H1 (cell line): ENCODE data around the gene KCTD3.

Source experiments
- CBX5 ChIP-seq: fragments of 300-800, 300-1000 bp; sonication (generic); IDR thresholded peaks from 2 replicates; pipeline ENCODE4 v1.7.1; 2016; ENCODE audit warnings: antibody characterized with exemption, low read length, low read depth
- CBX8 ChIP-seq: fragments of 300-800, 300-1000 bp; sonication (generic); IDR thresholded peaks from 2 replicates; pipeline ENCODE4 v1.7.1; 2016; ENCODE audit warnings: low read depth, low read length, borderline replicate concordance
- CREB1 ChIP-seq: IDR thresholded peaks from 2 replicates; pipeline ENCODE4 v1.6.1; 2012; ENCODE audit warnings: inconsistent platforms
- EP300 ChIP-seq, 2 experiments: IDR thresholded peaks; 1 replicate in 1 of 2; 2 replicates in 1 of 2; pipeline ENCODE4 v1.6.1; 2011 to 2012; ENCODE audit warnings: low read depth in 2 of 2, low read length in 2 of 2, mild to moderate bottlenecking in 2 of 2, borderline replicate concordance in 1 of 2, inconsistent platforms in 1 of 2, moderate library complexity in 1 of 2
- EZH2 ChIP-seq: fragments of 200-600 bp; sonication (generic); IDR thresholded peaks from 2 replicates; pipeline ENCODE4 v1.7.1; 2012; ENCODE audit warnings: low read depth, mild to moderate bottlenecking, moderate library complexity, low read length, inconsistent platforms; ENCODE audit not compliant: severe bottlenecking
- POLR2A ChIP-seq, 2 experiments: IDR thresholded peaks; 1 replicate in 1 of 2; 2 replicates in 1 of 2; pipeline ENCODE4 v1.6.1; 2011; ENCODE audit warnings: low read depth in 2 of 2, low read length in 2 of 2, mild to moderate bottlenecking in 2 of 2; ENCODE audit errors: control extremely low read depth in 1 of 2
- RNF2 ChIP-seq: fragments of 200-900, 300-1000 bp; sonication (generic); IDR thresholded peaks from 2 replicates; pipeline ENCODE4 v1.7.1; 2016; ENCODE audit warnings: borderline replicate concordance, low read depth, mild to moderate bottlenecking, antibody characterized with exemption, low read length; ENCODE audit not compliant: poor library complexity, severe bottlenecking; ENCODE audit errors: missing control alignments
- RXRA ChIP-seq: IDR thresholded peaks from 2 replicates; pipeline ENCODE4 v1.6.1; 2011; ENCODE audit warnings: low read depth, mild to moderate bottlenecking, low read length, moderate library complexity; ENCODE audit not compliant: insufficient read depth
- SRF ChIP-seq: IDR thresholded peaks from 2 replicates; pipeline ENCODE4 v1.6.1; 2011; ENCODE audit warnings: mild to moderate bottlenecking, low read depth, low read length, moderate library complexity
- TF ChIP-seq, protein P1 (sequence below), 3 experiments: IDR thresholded peaks; 1 replicate in 2 of 3; 2 replicates in 1 of 3; pipeline versions ENCODE4 v1.5.1 to v1.6.1; 2011; ENCODE audit warnings: low read length in 3 of 3, mild to moderate bottlenecking in 3 of 3, inconsistent platforms in 2 of 3, low read depth in 1 of 3, moderate library complexity in 1 of 3; ENCODE audit not compliant: insufficient read depth in 1 of 3; ENCODE audit errors: control extremely low read depth in 1 of 3

DNA sequence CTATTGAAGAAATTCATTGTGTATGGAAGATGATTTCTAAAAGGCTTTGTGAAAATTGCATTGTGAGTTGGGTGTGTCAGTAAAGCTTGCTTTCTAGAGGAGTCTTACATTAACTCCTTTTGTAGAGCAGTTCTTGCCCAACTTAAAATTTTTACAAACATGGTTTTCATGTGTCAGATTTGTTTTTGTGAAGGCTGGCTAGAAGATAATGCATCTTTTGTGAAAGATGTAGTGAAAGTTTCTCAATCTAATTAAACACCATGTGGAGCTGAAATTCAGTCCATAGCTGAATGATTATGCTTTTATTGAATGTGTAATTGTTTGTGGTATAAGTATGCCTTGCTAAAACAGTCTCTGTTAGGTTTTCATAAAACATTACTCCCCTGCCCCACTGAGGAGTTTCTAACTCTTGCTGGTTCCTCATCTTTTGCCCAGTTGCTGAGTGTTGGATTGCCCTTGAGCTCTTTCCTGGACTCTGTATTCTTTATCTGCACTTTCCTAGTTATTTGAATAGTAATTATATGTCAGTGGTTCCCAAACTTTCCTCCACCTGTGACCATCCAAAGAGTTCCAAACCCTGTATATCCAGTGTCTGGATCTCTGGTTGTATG is 38.0 kb downstream of the KCTD3 start:
- no peak for TF ChIP-seq RXRA
- TF ChIP-seq SRF: no peak
- no peak for TF ChIP-seq EP300 (IDR thresholded peaks at IDR 0.05; ENCODE audit: borderline replicate concordance in 1 of 2, low read depth in 2 of 2, low read length in 2 of 2)
- TF ChIP-seq, protein P1, sequence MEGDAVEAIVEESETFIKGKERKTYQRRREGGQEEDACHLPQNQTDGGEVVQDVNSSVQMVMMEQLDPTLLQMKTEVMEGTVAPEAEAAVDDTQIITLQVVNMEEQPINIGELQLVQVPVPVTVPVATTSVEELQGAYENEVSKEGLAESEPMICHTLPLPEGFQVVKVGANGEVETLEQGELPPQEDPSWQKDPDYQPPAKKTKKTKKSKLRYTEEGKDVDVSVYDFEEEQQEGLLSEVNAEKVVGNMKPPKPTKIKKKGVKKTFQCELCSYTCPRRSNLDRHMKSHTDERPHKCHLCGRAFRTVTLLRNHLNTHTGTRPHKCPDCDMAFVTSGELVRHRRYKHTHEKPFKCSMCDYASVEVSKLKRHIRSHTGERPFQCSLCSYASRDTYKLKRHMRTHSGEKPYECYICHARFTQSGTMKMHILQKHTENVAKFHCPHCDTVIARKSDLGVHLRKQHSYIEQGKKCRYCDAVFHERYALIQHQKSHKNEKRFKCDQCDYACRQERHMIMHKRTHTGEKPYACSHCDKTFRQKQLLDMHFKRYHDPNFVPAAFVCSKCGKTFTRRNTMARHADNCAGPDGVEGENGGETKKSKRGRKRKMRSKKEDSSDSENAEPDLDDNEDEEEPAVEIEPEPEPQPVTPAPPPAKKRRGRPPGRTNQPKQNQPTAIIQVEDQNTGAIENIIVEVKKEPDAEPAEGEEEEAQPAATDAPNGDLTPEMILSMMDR (IDR thresholded peaks at IDR 0.05; ENCODE audit: control extremely low read depth in 1 of 3, insufficient read depth in 1 of 3, low read depth in 1 of 3, low read length in 3 of 3): no peak
- TF ChIP-seq RNF2: no peak
- no peak for TF ChIP-seq CBX8
- no peak for TF ChIP-seq CBX5
- TF ChIP-seq EZH2: no peak
- no peak for TF ChIP-seq CREB1
- TF ChIP-seq POLR2A (IDR thresholded peaks at IDR 0.05; ENCODE audit: control extremely low read depth in 1 of 2, low read depth in 2 of 2, low read length in 2 of 2): no peak
